Activated naive CD8-positive, alpha-beta T cell treated with anti-CD3 and anti-CD28 coated beads, Interleukin-2, amount 50 U/mL, for 16 hours (primary cell): ENCODE measurements around the gene DDX56.

ENCODE experiments used
- DNase-seq: peaks from one replicate; pipeline ENCODE4 v3.0.0-alpha.2; 2020; ENCODE audit warnings: low read depth, low spot score

Gene DDX56

GRCh38 chr7:44535348-44536064 lies 38.2 kb downstream of the DDX56 start:
- no peak for DNase-seq

GRCh38 chr7:44534501-44534900 lies 39.2 kb downstream of the DDX56 start:
- no peak for DNase-seq

DNA sequence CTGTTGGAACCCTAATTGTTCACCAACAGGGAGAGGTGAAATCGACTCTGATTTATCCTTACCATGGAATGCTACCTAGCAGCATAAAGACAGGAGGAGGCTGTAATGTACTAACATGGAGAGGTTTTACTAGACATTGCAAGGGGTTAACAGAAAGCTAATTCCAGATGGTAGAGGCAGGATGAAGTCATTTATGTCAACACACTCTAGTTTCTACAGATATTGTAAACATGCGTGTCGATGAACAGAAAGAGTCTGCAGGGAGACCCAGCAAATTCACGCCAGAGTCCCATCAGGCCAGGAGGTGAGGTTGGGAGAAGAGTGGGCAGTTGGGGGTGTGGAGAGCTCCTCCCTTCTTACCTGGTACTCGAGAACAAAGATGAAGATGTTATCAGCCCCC lies 39.6 kb downstream of the DDX56 start:
- DNase-seq, result no peak

DNA sequence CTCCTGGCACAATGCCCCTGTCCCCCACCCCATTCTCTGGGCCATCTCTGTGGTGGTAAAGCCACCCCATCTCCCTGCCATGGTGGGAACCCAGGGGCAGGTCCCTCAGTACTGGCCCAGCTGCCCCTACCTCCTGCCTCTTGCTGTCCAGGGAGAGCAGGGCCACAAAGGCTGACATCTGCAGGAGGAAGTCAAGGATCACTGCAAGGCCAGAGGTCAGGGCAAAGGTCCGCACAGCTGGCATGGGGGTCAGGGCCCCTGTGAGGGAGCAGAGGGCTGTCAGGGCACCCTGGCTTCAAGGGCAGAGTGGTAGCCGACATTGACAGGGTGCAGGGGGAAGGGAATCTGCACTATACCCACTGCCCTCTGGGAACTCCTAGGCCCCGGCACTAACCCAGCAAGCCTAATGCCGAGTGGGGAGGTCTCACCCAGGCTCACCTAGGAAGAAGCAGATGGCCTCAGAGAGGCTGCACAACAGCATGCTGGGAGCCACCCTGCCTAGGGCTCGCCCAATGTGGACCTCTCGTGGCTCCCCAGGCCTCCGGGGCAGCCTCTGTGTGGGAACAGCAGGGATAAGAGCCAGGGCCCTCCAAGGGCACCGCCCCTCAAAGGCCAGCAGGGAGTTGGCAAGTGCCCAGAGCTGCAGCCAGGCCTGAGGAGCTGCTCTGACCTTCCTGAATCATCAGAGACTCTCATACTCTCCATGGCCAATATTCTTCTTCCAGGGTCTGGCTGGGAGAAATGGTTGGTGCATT lies 40.2 kb downstream of the DDX56 start:
- no peak for DNase-seq

- no peak for DNase-seq
Measured at GRCh38 chr7:44531421-44532380, 42.0 kb downstream of the DDX56 start.

DNA sequence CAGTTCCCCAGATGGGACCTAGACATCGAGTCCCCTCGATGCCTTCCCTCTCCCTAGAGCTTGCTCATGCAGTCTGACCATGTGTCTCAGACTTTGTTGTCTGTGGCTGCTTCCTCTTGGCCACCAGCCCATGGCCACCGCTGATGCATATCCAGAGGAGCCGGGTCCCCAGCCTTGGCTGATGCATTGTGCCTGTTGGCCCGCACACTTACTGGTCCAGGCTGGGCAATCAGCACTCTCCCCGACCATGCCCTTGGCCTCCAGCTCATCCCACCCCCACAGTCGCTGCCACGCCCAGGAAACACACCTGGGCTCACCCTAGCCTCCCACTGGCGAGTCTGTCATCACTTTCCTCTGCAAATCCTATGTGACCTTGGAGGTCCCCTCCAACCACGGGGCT lies 42.7 kb downstream of the DDX56 start:
- DNase-seq, result no peak

- DNase-seq, result no peak
Measured at GRCh38 chr7:44524811-44525388, 48.8 kb downstream of the DDX56 start.

DNA sequence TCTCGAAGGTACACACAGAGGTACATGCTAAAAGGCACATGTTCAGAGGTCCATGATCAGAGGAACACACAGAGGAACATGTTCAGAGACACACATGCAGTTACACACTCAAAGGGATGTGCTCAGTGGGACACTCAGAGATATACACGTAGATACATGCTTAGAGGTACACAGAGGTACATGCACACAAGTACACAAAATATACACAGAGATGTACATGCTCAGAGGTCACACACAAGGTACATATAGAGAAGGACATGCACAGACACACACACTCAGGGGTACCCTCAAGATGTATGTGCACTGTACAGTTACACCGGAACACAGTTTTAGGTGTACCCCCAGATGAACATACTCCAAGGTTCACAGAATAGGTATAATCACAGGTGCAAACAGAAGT lies 51.4 kb downstream of the DDX56 start:
- no peak for DNase-seq

DNA sequence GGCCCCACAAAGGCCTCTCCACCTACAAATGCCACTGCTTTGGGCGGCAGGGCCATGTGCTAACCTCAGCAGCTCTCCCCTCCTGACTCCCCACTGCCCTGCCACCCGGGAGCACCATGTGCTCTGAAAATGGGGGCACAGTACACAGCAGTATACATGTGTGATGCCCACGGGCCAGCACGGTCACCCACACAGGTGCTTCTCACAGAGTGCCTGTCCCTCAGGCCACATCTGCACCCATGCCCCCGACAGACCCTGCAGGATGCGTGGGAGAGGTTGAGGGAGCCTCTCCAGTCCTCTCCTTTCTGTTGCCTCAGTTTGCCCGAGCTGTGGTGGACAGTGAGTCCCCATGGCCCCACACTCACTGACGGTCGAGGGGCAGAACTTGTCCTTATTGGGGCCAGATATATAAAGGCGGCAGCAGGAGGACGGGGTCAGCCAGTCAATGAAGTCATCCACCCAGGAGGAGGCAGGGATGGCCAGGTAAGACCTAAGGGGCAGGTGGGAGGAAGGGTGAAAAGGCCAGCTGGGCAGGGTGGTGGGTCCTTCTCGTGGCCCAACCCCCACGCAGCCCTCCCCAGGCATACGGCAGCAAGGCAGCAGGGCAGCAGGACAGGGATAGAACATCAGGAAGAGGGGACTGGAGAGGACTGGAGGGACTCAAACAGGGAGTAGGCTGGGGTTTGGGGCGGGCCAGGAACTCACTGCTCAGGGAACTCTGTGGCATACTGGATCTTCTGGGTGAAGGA lies 52.2 kb downstream of the DDX56 start:
- DNase-seq, result no peak

- no peak for DNase-seq
Measured at GRCh38 chr7:44520574-44520973, 53.1 kb downstream of the DDX56 start.

DNA sequence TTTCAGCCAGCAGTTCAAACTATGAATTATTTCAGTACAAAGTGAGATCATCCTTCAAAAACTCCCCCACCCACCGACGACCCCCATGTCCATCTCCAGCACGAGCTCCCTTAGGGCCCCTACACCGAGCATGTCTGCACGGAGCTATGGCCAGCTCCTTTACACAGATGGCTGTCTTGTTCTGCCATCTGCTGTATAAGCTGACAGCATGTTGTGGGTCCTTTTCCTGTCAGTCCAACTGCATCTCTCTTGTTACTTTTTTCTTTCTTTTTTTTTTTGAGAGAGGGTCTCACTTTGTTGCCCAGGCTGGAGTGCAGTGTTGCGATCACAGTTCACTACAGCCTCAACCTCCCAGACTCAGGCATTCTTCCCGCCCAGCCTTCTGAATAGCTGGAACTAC lies 54.2 kb downstream of the DDX56 start:
- DNase-seq, result no peak

DNA sequence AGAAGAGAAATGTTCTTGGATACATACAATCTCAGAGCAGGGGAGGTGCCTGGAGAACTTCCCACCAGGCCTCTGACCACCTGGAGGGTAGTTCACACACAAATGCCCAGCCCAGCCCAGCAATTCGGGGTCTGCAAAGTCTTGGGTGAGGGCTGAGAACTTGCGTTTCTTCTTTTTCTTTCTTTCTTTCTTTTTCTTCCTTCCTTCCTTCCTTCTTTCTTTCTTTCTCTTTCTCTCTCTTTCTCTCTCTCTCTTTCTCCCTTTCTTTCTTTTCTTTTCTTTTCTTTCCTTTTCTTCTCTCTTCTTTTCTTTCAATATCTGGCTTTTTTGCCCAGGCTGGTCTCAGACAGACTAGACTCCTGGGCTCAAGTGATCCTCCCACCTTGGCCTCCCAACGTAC lies 54.9 kb downstream of the DDX56 start:
- DNase-seq, result no peak

DNA sequence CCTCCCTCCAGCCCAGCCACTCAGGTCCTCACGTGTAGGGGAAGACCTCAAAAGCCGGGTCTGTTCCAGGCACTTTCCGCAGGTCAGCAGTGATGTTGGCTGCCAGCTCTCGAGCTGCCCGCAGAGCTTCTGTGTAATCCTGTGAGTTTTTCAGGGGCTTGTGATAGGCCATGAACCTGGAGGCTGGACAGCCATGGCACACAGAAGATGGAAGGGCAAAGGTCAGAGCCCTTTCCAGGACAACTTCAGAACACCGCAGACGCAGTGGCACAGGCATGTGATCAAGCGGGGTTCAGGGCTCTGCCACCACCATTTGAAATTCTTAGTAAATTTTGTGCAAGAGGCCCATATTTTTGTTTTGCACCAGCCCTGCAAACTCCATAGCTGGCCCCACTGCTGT lies 56.5 kb downstream of the DDX56 start:
- no peak for DNase-seq
